ENCODE results near the gene SKOR1.

- TF ChIP-seq CTCF (IDR thresholded peaks at IDR 0.05) (no peak), POLR2A (IDR thresholded peaks at IDR 0.05) (no peak), EP300 (IDR thresholded peaks at IDR 0.05) (no peak), POLR2AphosphoS5 (IDR thresholded peaks at IDR 0.05) (no peak)
These were observed 16.5 kb upstream of the SKOR1 start for GRCh38 chr15:67808821-67809220.

All from suprapubic skin (tissue), 4 donors.